GM12801 (cell line): ENCODE results near the gene C10orf62.

Source experiments
- TF ChIP-seq, protein P1 (sequence below): IDR thresholded peaks from one replicate; pipeline ENCODE4 v1.5.1; 2011; ENCODE audit warnings: control low read depth; ENCODE audit not compliant: insufficient read length; ENCODE audit errors: extremely low read depth

The C10orf62 gene

DNA sequence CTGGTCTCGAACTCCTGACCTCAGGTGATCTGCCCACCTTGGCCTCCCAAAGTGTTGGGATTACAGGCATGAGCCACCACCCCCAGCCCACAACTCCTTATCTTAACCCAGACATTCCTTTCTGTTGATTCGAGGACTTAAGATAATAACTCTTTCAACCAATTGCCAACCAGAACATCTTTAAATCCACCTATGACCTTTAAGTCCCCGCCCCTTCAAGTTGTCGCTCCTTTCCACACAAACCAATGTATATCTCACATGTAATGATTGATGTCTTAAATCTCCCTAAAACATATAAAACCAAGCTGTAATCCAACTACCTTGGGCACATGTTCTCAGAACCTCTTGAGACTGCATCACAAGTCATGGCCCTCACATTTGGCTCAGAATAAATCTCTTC, 24.7 kb upstream of the C10orf62 start:
- TF ChIP-seq, protein P1, sequence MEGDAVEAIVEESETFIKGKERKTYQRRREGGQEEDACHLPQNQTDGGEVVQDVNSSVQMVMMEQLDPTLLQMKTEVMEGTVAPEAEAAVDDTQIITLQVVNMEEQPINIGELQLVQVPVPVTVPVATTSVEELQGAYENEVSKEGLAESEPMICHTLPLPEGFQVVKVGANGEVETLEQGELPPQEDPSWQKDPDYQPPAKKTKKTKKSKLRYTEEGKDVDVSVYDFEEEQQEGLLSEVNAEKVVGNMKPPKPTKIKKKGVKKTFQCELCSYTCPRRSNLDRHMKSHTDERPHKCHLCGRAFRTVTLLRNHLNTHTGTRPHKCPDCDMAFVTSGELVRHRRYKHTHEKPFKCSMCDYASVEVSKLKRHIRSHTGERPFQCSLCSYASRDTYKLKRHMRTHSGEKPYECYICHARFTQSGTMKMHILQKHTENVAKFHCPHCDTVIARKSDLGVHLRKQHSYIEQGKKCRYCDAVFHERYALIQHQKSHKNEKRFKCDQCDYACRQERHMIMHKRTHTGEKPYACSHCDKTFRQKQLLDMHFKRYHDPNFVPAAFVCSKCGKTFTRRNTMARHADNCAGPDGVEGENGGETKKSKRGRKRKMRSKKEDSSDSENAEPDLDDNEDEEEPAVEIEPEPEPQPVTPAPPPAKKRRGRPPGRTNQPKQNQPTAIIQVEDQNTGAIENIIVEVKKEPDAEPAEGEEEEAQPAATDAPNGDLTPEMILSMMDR = no peak

DNA sequence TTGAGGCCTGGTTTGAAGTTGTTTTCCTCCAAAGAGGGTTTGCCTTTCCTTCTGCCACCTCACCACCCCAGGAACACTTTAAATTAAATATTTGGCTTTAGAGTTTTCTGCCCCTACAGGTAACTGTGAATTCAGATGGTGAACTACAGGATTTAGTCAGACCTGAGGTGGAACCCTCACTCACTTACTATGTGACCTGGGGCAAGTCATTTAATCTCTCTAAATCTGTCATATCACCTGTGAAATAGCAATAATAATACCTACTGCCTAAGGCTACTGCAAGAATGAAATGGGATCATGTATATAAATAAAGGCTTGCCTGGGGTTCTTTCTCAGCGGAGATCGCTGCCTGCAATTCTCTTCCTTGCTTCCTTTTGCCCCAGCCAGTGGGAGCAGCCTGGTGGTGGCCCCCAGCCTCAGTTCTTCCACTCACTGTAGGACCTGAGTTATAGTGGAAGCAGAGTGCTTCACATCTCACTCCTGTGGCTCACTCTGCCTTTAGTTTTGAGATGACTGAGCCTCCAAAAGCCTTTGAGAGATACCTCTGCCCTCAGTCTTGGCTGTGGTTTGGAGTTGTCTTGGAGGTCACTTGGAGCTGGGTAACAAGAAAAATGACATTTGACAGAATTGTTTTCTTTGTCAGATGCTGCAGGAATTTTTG, 23.1 kb upstream of the C10orf62 start:
- TF ChIP-seq, protein P1 = no peak

DNA sequence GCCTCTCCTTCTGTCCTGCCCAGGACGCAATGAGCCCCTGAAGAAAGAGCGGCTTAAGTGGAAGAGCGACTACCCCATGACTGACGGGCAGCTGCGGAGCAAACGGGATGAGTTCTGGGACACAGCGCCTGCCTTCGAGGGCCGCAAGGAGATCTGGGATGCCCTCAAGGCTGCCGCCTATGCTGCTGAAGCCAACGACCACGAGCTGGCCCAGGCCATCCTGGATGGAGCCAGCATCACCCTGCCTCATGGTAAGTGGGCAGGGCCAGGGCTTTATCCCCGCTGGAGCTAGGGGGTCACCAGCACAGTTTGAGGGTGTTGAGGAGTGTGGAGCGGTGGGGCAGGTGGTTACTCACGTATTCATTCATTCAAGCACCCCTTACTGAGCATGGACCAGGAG, 21.6 kb upstream of the C10orf62 start:
- TF ChIP-seq, protein P1 = no peak

DNA sequence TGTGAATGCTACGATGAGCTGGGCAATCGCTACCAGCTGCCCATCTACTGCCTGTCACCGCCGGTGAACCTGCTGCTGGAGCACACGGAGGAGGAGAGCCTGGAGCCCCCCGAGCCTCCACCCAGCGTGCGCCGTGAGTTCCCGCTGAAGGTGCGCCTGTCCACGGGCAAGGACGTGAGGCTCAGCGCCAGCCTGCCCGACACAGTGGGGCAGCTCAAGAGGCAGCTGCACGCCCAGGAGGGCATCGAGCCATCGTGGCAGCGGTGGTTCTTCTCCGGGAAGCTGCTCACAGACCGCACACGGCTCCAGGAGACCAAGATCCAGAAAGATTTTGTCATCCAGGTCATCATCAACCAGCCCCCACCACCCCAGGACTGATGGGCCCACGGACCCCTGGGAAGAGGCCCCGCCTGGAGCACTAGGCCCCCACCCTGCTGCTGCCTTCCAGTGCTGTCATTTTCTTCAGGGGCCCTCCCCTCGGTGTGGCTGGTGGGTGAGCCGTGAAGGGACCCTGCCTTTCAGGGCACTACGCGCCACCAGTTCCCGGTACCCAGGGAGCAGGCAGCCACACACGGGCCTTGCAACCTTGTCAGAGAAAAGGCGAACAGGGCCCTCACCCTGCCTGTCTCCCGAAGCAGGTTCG, 19.3 kb upstream of the C10orf62 start:
- TF ChIP-seq, protein P1 = no peak

DNA sequence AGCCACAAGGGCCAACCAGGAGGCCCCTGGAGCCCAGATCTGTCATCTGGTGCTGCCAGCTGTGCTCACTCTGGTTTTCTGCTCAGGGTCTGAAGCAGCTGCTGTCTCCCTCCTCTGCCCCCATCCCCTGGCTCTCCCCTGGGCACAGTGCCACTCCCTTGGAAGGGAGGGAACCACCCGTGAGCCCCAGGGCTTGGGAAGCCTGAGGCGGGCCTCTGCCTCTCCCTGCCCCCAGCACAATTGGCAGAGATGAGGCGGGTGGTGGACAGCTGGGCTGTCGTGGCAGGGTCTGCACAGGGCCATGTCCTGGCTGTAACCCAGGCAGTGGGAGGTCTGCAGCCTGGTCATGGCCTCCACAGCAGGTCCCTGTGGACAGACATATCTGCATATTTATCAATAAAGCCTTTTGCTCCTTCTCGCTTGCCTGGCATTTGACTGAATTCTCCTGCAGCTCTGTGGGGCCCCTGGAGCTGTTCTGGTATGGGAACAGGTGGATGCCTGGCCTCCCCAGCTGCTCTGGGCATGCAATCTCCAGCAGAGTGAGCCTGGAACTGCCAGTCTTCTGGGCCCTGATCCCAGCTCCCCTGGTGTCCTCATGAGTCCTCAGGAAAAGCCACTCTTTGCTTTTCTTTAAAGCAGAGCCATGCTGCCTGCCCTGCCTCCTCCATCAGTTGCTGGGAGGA, 18.6 kb upstream of the C10orf62 start:
- TF ChIP-seq, protein P1 = no peak

DNA sequence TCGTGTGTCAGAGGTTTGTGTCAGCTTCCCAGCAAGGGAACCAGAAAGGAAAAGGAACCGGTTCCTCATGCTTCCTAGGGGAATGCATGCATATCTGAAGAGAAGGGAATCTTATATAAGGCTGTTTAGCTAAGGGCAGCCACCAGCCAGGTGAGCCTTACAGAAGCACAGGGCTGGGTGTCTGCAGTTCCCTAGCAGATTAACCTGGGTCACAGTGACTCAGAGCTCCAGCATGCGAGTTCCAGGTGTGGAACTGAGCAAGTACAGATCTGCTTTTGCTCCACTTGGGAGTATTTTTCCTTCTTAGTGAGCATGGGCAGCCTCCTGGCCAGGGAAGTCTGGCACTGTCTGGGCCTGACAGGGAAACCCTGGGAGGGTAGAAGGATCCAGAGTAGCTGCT, 17.9 kb upstream of the C10orf62 start:
- TF ChIP-seq, protein P1 = no peak

DNA sequence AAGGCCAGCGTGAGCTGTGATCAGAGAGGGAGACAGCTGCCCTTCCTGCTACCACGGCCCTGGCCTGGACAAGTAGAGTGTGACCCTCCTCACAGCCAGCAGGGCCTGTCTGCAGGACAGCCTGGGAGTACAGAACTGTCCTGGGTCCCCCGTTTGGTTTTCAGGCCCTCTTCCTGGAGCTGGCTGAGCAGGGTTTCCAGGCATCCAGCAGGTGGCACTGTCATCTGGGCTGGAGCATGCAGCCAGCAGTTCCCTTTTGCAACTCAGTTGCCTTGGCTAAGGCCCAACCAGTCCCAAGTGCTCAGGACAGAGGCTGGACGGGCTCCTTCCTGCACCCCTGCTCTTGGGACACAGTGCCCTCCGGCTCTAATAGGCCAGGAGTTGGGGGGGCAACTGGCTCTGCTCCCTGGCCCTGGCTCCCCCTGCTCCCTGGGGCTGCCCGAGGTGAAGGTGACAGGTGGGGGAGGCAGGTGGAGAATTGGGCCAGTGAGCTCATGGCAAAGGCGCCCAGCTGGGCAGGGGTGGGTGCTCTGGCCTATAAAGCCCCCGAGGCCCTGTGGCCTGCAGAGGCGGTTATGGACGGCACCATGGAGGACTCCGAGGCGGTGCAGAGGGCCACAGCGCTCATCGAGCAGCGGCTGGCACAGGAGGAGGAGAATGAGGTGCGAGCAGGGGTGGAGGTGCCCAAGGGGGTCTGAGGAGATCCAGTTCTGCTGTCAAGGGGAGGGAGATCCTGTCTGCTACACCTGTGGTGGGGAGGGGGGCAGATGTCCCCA, 17.1 kb upstream of the C10orf62 start, which contains the start of gene ANKRD2:
TSS of gene ANKRD2 (plus strand) at position 566 of the 776 bp plus-strand sequence. CDS start at position 576, 10 bp downstream.
- TF ChIP-seq, protein P1 = peak; percentile 19
